Neuronal stem cell (in vitro differentiated cells): ENCODE measurements around the gene STARD10.
A peak's percentile ranks its signal among the peaks of the same experiment; 100 is the strongest.

Experiments used
- DNase-seq: peaks from one replicate; pipeline ENCODE4 v3.0.0-alpha.2; 2013; ENCODE audit warnings: low spot score
- H2AFZ ChIP-seq: one replicate; pipeline ENCODE4 v1.6.1; 2013; ENCODE audit warnings: mild to moderate bottlenecking, low read length, inconsistent platforms
- H2AK5ac ChIP-seq: 2 replicates; pipeline ENCODE4 v1.6.1; 2013; ENCODE audit warnings: low read depth, mild to moderate bottlenecking, inconsistent platforms, low read length, moderate library complexity, mixed read lengths
- H2BK120ac ChIP-seq: 2 replicates; pipeline ENCODE4 v1.6.1; 2013; ENCODE audit warnings: low read depth, mild to moderate bottlenecking, inconsistent platforms, low read length, moderate library complexity, mixed read lengths
- H2BK12ac ChIP-seq: one replicate; pipeline ENCODE4 v1.6.1; 2013; ENCODE audit warnings: low read length, inconsistent platforms
- H2BK15ac ChIP-seq: 2 replicates; pipeline ENCODE4 v1.6.1; 2013; ENCODE audit warnings: mild to moderate bottlenecking, low read length, inconsistent platforms, mixed read lengths
- H2BK5ac ChIP-seq: one replicate; pipeline ENCODE4 v1.6.1; 2013; ENCODE audit warnings: inconsistent platforms, mild to moderate bottlenecking, low read length, moderate library complexity
- H3K14ac ChIP-seq: one replicate; pipeline ENCODE4 v1.6.1; 2013; ENCODE audit warnings: low read length, inconsistent platforms
- H3K18ac ChIP-seq: 2 replicates; pipeline ENCODE4 v1.6.1; 2013; ENCODE audit warnings: low read length, inconsistent platforms
- H3K23ac ChIP-seq: 2 replicates; pipeline ENCODE4 v1.6.1; 2013; ENCODE audit warnings: low read depth, mild to moderate bottlenecking, mixed read lengths, low read length, inconsistent platforms; ENCODE audit not compliant: poor library complexity
- H3K27ac ChIP-seq: replicated peaks from 3 replicates; pipeline ENCODE4 v1.5.1; 2013; ENCODE audit warnings: low read length, inconsistent platforms
- H3K27me3 ChIP-seq, 3 experiments: 2 replicates each; pipeline ENCODE4 v1.6.1; 2013; ENCODE audit warnings: low read length in 3 of 3, mild to moderate bottlenecking in 2 of 3, inconsistent platforms in 1 of 3, low read depth in 1 of 3, mixed read lengths in 1 of 3, moderate library complexity in 1 of 3; ENCODE audit not compliant: control insufficient read depth in 3 of 3, insufficient read depth in 3 of 3
- H3K36me3 ChIP-seq, 2 donors: replicated peaks in 1 of 2; 2 replicates each; pipeline ENCODE4 v1.6.1; 2013; ENCODE audit warnings: low read length in 2 of 2; ENCODE audit not compliant: control insufficient read depth in 2 of 2, insufficient read depth in 2 of 2
- H3K4ac ChIP-seq: 2 replicates; pipeline ENCODE4 v1.6.1; 2013; ENCODE audit warnings: inconsistent platforms, mild to moderate bottlenecking, low read length, moderate library complexity
- H3K4me1 ChIP-seq, 2 donors: 1 replicate in 1 of 2; 2 replicates in 1 of 2; pipeline ENCODE4 v1.6.1; 2013; ENCODE audit warnings: low read length in 2 of 2, low read depth in 1 of 2; ENCODE audit not compliant: control insufficient read depth in 2 of 2, insufficient read depth in 1 of 2
- H3K4me2 ChIP-seq: one replicate; pipeline ENCODE4 v1.6.1; 2013; ENCODE audit warnings: mild to moderate bottlenecking, low read length, inconsistent platforms; ENCODE audit not compliant: insufficient read depth, poor library complexity, severe bottlenecking
- H3K4me3 ChIP-seq, 2 donors: 2 replicates each; pipeline ENCODE4 v1.5.1; 2013; ENCODE audit warnings: low read length in 2 of 2, mild to moderate bottlenecking in 2 of 2, inconsistent platforms in 1 of 2, moderate library complexity in 1 of 2
- H3K79me1 ChIP-seq: one replicate; pipeline ENCODE4 v1.6.1; 2013; ENCODE audit warnings: low read depth, mild to moderate bottlenecking, inconsistent platforms, low read length, moderate library complexity
- H3K9ac ChIP-seq: one replicate; pipeline ENCODE4 v1.6.1; 2013; ENCODE audit warnings: mild to moderate bottlenecking, low read depth, low read length, inconsistent platforms; ENCODE audit not compliant: poor library complexity
- H3K9me3 ChIP-seq, 2 donors: replicated peaks in 1 of 2; 2 replicates each; pipeline versions ENCODE3 to v1.6.1; 2013; ENCODE audit warnings: low read length in 2 of 2, mild to moderate bottlenecking in 2 of 2, inconsistent platforms in 1 of 2, low read depth in 1 of 2, mixed read lengths in 1 of 2, moderate library complexity in 1 of 2; ENCODE audit not compliant: control insufficient read depth in 2 of 2, insufficient read depth in 1 of 2
- H4K8ac ChIP-seq: one replicate; pipeline ENCODE4 v1.6.1; 2013; ENCODE audit warnings: low read depth, mild to moderate bottlenecking, inconsistent platforms, low read length, moderate library complexity
- H4K91ac ChIP-seq: one replicate; pipeline ENCODE4 v1.6.1; 2013; ENCODE audit warnings: low read length, low read depth, mild to moderate bottlenecking, inconsistent platforms; ENCODE audit not compliant: poor library complexity
- WGBS, 2 donors: extraction: QIAGEN DNeasy Blood & Tissue Kit; methylation state at CpG; one replicate each; pipeline ENCODE4 v1.1.7; 2013; ENCODE audit warnings: missing lambda C conversion rate in 2 of 2, mixed read lengths in 1 of 2; ENCODE audit not compliant: insufficient read length in 2 of 2, insufficient replicate concordance in 1 of 2; ENCODE audit errors: extremely low coverage in 2 of 2; 5-methylcytosine and 5-hydroxymethylcytosine counted together

The STARD10 gene

DNA sequence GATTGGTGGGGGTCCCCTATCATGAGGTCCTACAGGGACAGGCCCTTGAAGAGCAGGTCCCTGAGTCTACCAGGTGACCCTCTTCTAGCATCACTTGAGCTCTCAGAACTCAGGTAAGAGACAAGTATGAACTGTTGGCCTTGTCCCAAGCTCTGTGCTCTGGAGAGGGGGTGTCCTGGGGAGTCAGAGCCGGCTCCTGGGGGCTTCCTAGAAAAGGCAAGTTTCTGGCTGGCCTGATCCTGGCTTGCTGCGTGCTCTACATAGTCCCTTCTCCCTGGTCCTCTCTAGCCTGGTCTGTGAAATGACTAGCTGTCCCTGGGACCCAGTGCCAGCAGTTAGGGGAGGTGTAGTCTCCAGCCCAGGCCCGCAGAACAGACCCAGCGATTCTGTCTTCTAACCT lies 31.8 kb upstream of the STARD10 start:
- Histone ChIP-seq H3K4me2 (no peak overlapping the region), H3K9ac (no peak overlapping the region), H3K14ac (no peak overlapping the region), H4K91ac (no peak overlapping the region), H3K9me3 (peaks cover 0 to 1% of the 10 kb centered on the region in 2 donors), H2BK120ac (no peak overlapping the region), H2AK5ac (peak overlapping the region; percentile 31), H4K8ac (no peak overlapping the region), H2BK12ac (peak overlapping the region; percentile 31), H3K27me3 (peaks cover 0 to 3% (median 0%) of the 10 kb centered on the region in 3 experiments), H2BK15ac (no peak overlapping the region), H3K18ac (no peak overlapping the region), H3K4me1 (peaks cover 7 to 13% of the 10 kb centered on the region in 2 donors), H3K4ac (no peak overlapping the region), H3K36me3 (peaks cover 0 to 4% of the 10 kb centered on the region in 2 donors), H2BK5ac (no peak overlapping the region), H3K23ac (no peak overlapping the region), H2AFZ (no peak overlapping the region), H3K27ac (no peak overlapping the region), H3K4me3 (no peak overlapping the region), H3K79me1 (peaks cover 2% of the 10 kb centered on the region)
- no peak for DNase-seq
- no CpG with 5 or more reads among the region's 4 CpGs for WGBS, 2 donors

DNA sequence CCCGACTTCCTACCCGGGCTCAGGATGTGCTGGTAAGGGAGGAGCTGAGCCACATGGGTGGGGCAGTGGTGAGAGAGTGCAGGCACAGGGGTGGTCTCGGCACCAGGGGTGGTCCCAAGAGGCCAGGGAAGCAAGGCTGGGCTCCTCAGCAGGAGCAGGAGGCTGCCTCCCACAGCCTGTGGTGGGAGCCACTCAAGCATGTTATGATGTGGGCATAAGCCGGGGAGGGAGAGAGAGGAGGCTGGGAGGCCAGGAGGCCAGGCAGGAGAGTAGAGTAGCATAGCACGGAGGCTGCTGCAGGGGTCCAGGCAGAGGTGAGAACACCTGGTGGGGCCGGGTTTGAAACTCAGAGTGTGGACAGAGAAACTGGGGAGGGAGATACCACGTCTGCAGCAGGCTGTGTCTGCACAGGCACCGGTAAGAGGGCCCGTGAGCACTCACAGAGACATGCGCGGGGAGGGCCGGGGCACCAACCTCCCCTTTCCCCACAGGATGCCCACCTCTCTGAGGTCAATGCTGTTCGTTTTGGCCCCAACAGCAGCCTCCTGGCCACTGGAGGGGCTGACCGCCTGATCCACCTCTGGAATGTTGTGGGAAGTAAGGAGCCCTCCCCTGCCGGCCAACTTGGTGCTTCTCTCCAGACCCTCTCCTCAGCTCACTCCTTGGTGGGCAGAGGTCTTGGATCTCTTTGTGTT lies 31.1 kb upstream of the STARD10 start:
- Histone ChIP-seq H3K4me3 (no peak overlapping the region), H3K14ac (peak overlapping the region; percentile 1), H3K9me3 (peaks cover 0 to 2% of the 10 kb centered on the region in 2 donors), H4K91ac (no peak overlapping the region), H3K4ac (peak overlapping the region; percentile 68), H2BK12ac (no peak overlapping the region), H3K23ac (no peak overlapping the region), H3K27me3 (peaks cover 0 to 3% (median 0%) of the 10 kb centered on the region in 3 experiments), H3K18ac (no peak overlapping the region), H2AFZ (no peak overlapping the region), H2BK15ac (no peak overlapping the region), H2AK5ac (peak overlapping the region; percentile 47), H3K27ac (no peak overlapping the region), H2BK5ac (no peak overlapping the region), H3K79me1 (peaks cover 2% of the 10 kb centered on the region), H3K36me3 (peaks cover 0 to 3% of the 10 kb centered on the region in 2 donors), H2BK120ac (no peak overlapping the region), H3K9ac (peak overlapping the region; percentile 32), H3K4me2 (no peak overlapping the region), H3K4me1 (peaks cover 7 to 13% of the 10 kb centered on the region in 2 donors), H4K8ac (peak overlapping the region; percentile 19)
- WGBS, 2 donors = no CpG with 5 or more reads among the region's 15 CpGs
- DNase-seq = no peak

DNA sequence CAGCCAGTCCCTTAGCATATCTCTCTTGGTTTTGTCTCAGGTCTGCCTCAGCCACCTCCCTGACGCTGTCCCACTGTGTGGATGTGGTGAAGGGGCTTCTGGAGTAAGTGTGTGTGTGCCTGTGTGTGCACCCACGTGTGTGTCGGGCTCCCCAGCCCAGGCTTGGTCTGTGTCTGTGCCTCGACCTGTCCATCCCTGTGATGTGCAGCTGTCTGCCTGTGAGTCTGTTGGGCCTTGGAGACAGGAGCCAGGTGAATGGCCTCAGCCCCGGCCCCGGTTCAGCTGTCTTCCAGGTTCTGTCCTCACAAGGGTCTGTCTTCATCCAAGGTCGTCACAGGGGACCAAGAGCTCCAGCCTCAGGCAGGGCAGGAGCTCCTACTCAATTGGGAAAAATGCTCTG lies 30.2 kb upstream of the STARD10 start:
- Histone ChIP-seq H4K91ac (no peak overlapping the region), H3K4ac (no peak overlapping the region), H3K4me3 (no peak overlapping the region), H2AK5ac (no peak overlapping the region), H3K14ac (no peak overlapping the region), H2BK120ac (no peak overlapping the region), H2BK12ac (no peak overlapping the region), H4K8ac (no peak overlapping the region), H3K4me1 (peaks cover 7 to 13% of the 10 kb centered on the region in 2 donors), H3K27me3 (peaks cover 0 to 3% (median 0%) of the 10 kb centered on the region in 3 experiments), H3K36me3 (peaks cover 0 to 2% of the 10 kb centered on the region in 2 donors), H3K9me3 (peaks cover 0 to 2% of the 10 kb centered on the region in 2 donors), H3K18ac (no peak overlapping the region), H2AFZ (no peak overlapping the region), H2BK15ac (no peak overlapping the region), H3K4me2 (no peak overlapping the region), H3K9ac (no peak overlapping the region), H3K27ac (no peak overlapping the region), H3K23ac (no peak overlapping the region), H2BK5ac (no peak overlapping the region), H3K79me1 (peaks cover 2% of the 10 kb centered on the region)
- DNase-seq = no peak
- WGBS, 2 donors = no CpG with 5 or more reads among the region's 7 CpGs

DNA sequence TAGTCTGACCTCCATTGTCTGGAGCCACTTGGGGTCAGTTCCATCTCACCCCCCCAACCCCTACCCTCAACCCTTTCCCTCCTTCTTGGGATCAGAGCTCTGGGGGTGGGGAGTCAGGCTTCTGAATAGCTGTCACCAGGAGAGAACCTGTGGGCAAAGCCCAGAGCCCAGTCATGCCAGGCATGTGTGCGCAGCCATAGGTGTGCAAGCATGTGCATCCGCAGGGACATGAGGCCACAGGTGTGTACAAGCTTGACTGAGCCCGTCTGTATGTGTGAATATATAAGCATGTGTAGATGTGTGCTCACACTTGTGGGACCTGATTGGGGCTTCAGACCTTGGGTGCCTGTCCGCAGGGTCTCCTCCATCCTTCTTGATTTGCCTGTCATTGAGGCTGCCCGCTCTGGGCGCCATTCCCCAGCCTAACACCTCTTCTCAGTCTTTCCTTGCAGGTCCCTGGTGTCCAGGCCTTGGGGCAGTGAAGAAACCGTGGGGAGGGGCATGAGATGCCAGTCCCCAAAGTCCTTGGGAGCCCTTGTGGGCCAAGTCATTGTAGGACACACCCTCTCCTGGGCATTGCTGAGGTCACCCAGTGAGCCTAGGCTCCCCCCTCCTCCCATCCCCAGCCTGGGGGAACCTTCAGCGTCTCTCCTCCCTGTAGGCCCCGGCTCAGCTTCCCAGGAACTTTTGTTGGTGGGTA lies 29.4 kb upstream of the STARD10 start:
- H3K9ac ChIP-seq = no peak overlapping the region
- no peak for DNase-seq
- peaks cover 0 to 6% of the 10 kb centered on the region in 2 donors for H3K36me3 ChIP-seq
- no peak overlapping the region for H4K8ac ChIP-seq
- no peak overlapping the region for H2BK12ac ChIP-seq
- H3K4ac ChIP-seq = no peak overlapping the region
- H3K79me1 ChIP-seq = peaks cover 2% of the 10 kb centered on the region
- H3K23ac ChIP-seq = no peak overlapping the region
- H3K27me3 ChIP-seq = peaks cover 0 to 3% (median 0%) of the 10 kb centered on the region in 3 experiments
- H3K14ac ChIP-seq = no peak overlapping the region
- no peak overlapping the region for H3K4me3 ChIP-seq
- H3K4me2 ChIP-seq = no peak overlapping the region
- H2AFZ ChIP-seq = no peak overlapping the region
- H2BK15ac ChIP-seq = peak overlapping the region; percentile 27
- H4K91ac ChIP-seq = no peak overlapping the region
- no CpG with 5 or more reads among the region's 9 CpGs for WGBS, 2 donors
- peak overlapping the region; percentile 63 for H2BK120ac ChIP-seq
- peak overlapping the region; percentile 96 for H2AK5ac ChIP-seq
- H3K4me1 ChIP-seq = peaks cover 7 to 13% of the 10 kb centered on the region in 2 donors
- H2BK5ac ChIP-seq = peak overlapping the region; percentile 88
- peaks cover 0 to 2% of the 10 kb centered on the region in 2 donors for H3K9me3 ChIP-seq
- no peak overlapping the region for H3K27ac ChIP-seq
- no peak overlapping the region for H3K18ac ChIP-seq
